Lung (tissue), 12 donors: ENCODE data around the gene IQUB. TPM values are rescaled to one million over a fixed set of nuclear protein-coding genes. Genes with fewer than 3 reads are reported as not detected.
A peak's percentile ranks its signal among the peaks of the same experiment; 100 is the strongest.
"Not testable (repeated sequence)": the region's sequence is repeated elsewhere in the genome, so short reads cannot be mapped to it uniquely, and the experiment has no call there.

Source experiments
- ATAC-seq: fragments of 200-7000 bp; cut with Tn5 transposase; one replicate; pipeline ENCODE4 v1.9.1; 2020; ENCODE audit warnings: moderate number of reproducible peaks; ENCODE audit not compliant: insufficient read depth, low FRiP score
- DNase-seq, 3 donors: peaks; one replicate each; pipeline ENCODE4 v3.0.0-alpha.2; 2013 to 2017
- H3K27ac ChIP-seq, 2 donors: one replicate each; pipeline ENCODE4 v1.5.1; 2013; ENCODE audit warnings: mild to moderate bottlenecking in 2 of 2, moderate library complexity in 2 of 2, control low read depth in 1 of 2, inconsistent platforms in 1 of 2, low read depth in 1 of 2, low read length in 1 of 2
- H3K27me3 ChIP-seq, 3 donors: one replicate each; pipeline ENCODE4 v1.5.1; 2013; ENCODE audit warnings: low read length in 2 of 3; ENCODE audit not compliant: control insufficient read depth in 3 of 3, insufficient read depth in 3 of 3
- H3K36me3 ChIP-seq, 4 donors: one replicate each; pipeline ENCODE4 v1.5.1; 2013; ENCODE audit warnings: low read length in 4 of 4, mild to moderate bottlenecking in 1 of 4, moderate library complexity in 1 of 4; ENCODE audit not compliant: control insufficient read depth in 4 of 4, insufficient read depth in 4 of 4
- H3K4me1 ChIP-seq, 5 donors: one replicate each; pipeline ENCODE4 v1.5.1; 2013; ENCODE audit warnings: low read length in 5 of 5, mild to moderate bottlenecking in 2 of 5, moderate library complexity in 1 of 5; ENCODE audit not compliant: control insufficient read depth in 5 of 5, insufficient read depth in 5 of 5
- H3K4me3 ChIP-seq: one replicate; pipeline ENCODE4 v1.5.1; 2013; ENCODE audit warnings: mild to moderate bottlenecking, control low read depth, moderate library complexity
- H3K9ac ChIP-seq, 2 donors: one replicate each; pipeline ENCODE4 v1.5.1; 2013; ENCODE audit warnings: low read length in 2 of 2, control low read depth in 1 of 2; ENCODE audit not compliant: insufficient read depth in 1 of 2
- H3K9me3 ChIP-seq, 4 donors: one replicate each; pipeline ENCODE4 v1.5.1; 2013; ENCODE audit warnings: low read length in 3 of 4, mild to moderate bottlenecking in 1 of 4, moderate library complexity in 1 of 4; ENCODE audit not compliant: control insufficient read depth in 4 of 4, insufficient read depth in 3 of 4
- CTCF ChIP-seq: IDR thresholded peaks from 2 replicates; pipeline ENCODE4 v1.5.1; 2012; ENCODE audit warnings: mild to moderate bottlenecking; ENCODE audit errors: control extremely low read depth, extremely low read depth
- WGBS, 2 donors: extraction: QIAGEN DNeasy Blood & Tissue Kit; methylation state at CpG; one replicate each; pipeline ENCODE4 v1.1.7; 2013; 5-methylcytosine and 5-hydroxymethylcytosine counted together
- polyA plus RNA-seq, 2 donors: library from polyadenylated mRNA; stranded (reverse); fragments of 200-250 nt; gene quantifications; one replicate each; pipeline ENCODE4 v1.2.1, GENCODE V29; 2013
- total RNA-seq, 2 donors: library from RNA; depleted of rRNA in 1 of 2; stranded (reverse); fragments of >200 nt in 1 of 2; gene quantifications; one replicate each; pipeline ENCODE4 v1.2.1, GENCODE V29; 2014 to 2021
- donor health status: control.
- donor health status: control.
- donor health status: Bipolar disorder and iron deficiency.
- donor health status: healthy.
- donor health status: DM: yes; HTN: yes; CAD: no.

IQUB gene
- total and polyA plus RNA-seq, 4 donors = 1.0 to 17.4 (median 3.2) TPM

- not testable (repeated sequence) for H3K27me3 ChIP-seq, H3K36me3 ChIP-seq, H3K9ac ChIP-seq, ATAC-seq, H3K9me3 ChIP-seq, H3K4me3 ChIP-seq, DNase-seq, H3K27ac ChIP-seq, H3K4me1 ChIP-seq
- WGBS, 2 donors = 94 to 96% methylated on average over 6 of the region's 7 CpGs
Observed at GRCh38 chr7:123526533-123526932, 7.9 kb downstream of the IQUB start.

- no peaks in the 10 kb centered on the region for H3K9me3 ChIP-seq
- H3K27ac ChIP-seq = peak overlapping the region in 1 of 2 donors; percentile 31
- WGBS, 2 donors = 65 to 70% methylated on average over 2 of the region's 2 CpGs
- no peaks in the 10 kb centered on the region for H3K36me3 ChIP-seq
- no peak for DNase-seq
- no peaks in the 10 kb centered on the region for H3K4me1 ChIP-seq
- no peak overlapping the region for H3K4me3 ChIP-seq
- TF ChIP-seq CTCF = no peak
- H3K27me3 ChIP-seq = no peaks in the 10 kb centered on the region
- ATAC-seq = no peak
- no peak overlapping the region for H3K9ac ChIP-seq
Observed at GRCh38 chr7:123522066-123522465, 12.3 kb downstream of the IQUB start.

DNA sequence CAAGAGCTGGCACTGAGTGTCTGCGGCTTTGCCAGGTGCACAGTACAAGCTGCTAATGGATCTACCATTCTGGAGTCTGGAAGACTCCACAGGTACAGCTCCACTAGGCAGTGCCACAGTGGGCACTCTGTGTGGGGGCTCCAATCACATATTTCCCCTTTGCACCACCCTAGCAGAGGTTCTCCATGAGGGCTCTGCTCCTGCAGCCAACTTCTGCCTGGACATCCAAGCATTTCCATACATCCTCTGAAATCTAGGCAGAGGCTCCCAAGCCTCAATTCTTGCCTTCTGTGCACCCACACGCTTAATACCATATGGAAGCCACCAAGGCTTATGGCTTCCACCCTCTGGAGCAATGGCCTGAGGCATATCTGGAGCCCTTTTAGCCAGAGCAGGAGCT, 29.2 kb downstream of the IQUB start:
- H3K9me3 ChIP-seq = peaks cover 0 to 8% (median 0%) of the 10 kb centered on the region in 4 donors
- ATAC-seq = no peak
- H3K4me1 ChIP-seq = no peaks in the 10 kb centered on the region
- H3K4me3 ChIP-seq = no peak overlapping the region
- TF ChIP-seq CTCF = no peak
- no peak overlapping the region for H3K9ac ChIP-seq
- H3K36me3 ChIP-seq = no peaks in the 10 kb centered on the region
- no peak for DNase-seq
- H3K27me3 ChIP-seq = no peaks in the 10 kb centered on the region
- whole genome bisulfite sequencing, 2 donors = 95 to 98% methylated on average over 2 of the region's 2 CpGs
- no peak overlapping the region for H3K27ac ChIP-seq

DNA sequence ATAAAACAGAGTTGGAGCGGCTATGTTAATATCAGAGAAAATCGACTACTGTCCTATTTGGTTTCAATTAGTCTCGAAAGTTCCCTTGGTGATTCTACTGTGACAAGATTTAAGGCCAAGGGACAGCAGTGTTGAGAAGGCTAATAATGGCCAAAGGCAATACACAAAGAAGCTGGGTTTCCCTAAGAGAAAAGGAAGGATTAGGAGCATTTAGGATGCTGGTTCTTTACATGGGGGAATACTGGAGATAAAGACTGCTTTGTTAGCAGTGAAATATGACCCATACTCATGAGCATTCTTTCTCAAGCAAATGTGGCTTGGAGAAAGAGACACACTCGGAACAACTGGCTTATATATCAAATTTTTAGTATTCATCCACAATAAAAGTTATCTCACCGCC, 32.2 kb downstream of the IQUB start:
- DNase-seq = no peak
- TF ChIP-seq CTCF = no peak
- Histone ChIP-seq H3K27me3 (no peaks in the 10 kb centered on the region), H3K4me3 (no peak overlapping the region), H3K27ac (no peak overlapping the region), H3K36me3 (no peaks in the 10 kb centered on the region), H3K4me1 (peaks cover 0 to 7% (median 0%) of the 10 kb centered on the region in 5 donors), H3K9ac (no peak overlapping the region), H3K9me3 (peaks cover 0 to 8% (median 0%) of the 10 kb centered on the region in 4 donors)
- ATAC-seq = no peak
- 95 to 97% methylated on average over 5 of the region's 5 CpGs for WGBS, 2 donors
